Measurements from ENCODE around the gene SRGAP2C.
"Not testable (repeated sequence)": the region's sequence is repeated elsewhere in the genome, so short reads cannot be mapped to it uniquely, and the experiment has no call there.

- TF ChIP-seq, protein P1, sequence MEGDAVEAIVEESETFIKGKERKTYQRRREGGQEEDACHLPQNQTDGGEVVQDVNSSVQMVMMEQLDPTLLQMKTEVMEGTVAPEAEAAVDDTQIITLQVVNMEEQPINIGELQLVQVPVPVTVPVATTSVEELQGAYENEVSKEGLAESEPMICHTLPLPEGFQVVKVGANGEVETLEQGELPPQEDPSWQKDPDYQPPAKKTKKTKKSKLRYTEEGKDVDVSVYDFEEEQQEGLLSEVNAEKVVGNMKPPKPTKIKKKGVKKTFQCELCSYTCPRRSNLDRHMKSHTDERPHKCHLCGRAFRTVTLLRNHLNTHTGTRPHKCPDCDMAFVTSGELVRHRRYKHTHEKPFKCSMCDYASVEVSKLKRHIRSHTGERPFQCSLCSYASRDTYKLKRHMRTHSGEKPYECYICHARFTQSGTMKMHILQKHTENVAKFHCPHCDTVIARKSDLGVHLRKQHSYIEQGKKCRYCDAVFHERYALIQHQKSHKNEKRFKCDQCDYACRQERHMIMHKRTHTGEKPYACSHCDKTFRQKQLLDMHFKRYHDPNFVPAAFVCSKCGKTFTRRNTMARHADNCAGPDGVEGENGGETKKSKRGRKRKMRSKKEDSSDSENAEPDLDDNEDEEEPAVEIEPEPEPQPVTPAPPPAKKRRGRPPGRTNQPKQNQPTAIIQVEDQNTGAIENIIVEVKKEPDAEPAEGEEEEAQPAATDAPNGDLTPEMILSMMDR (IDR thresholded peaks at IDR 0.05), result not testable (repeated sequence)
- not testable (repeated sequence) for TF ChIP-seq ZFX (IDR thresholded peaks at IDR 0.05; ENCODE audit: borderline replicate concordance)
These were observed 28.7 kb downstream of the SRGAP2C start for GRCh38 chr1:121213491-121213890.
